Astrocyte (in vitro differentiated cells and primary cell): ENCODE measurements around the gene SIN3B. TPM values are rescaled to one million over a fixed set of nuclear protein-coding genes. Genes with fewer than 3 reads are reported as not detected.

Experiments
- DNase-seq: peaks from one replicate; pipeline ENCODE4 v3.0.0-alpha.2; 2010; ENCODE audit warnings: low read depth
- FAIRE-seq: peaks from 2 replicates; lab custom pipeline; 2011; peaks lifted over from hg19 to GRCh38; lab: Jason Lieb, UNC
- H2AFZ ChIP-seq: 2 replicates; pipeline ENCODE4 v1.6.0; 2012; ENCODE audit warnings: low read depth, low read length, inconsistent platforms
- H3K27ac ChIP-seq: 2 replicates; pipeline ENCODE4 v1.5.1; 2011; ENCODE audit warnings: low read depth, low read length, inconsistent platforms
- H3K27me3 ChIP-seq: 2 replicates; pipeline ENCODE4 v1.6.0; 2011; ENCODE audit warnings: low read length, inconsistent platforms; ENCODE audit not compliant: insufficient read depth
- H3K36me3 ChIP-seq: 2 replicates; pipeline ENCODE4 v1.5.1; 2011; ENCODE audit warnings: low read length, inconsistent platforms; ENCODE audit not compliant: insufficient read depth
- H3K4me1 ChIP-seq: 2 replicates; pipeline ENCODE4 v1.5.1; 2011; ENCODE audit warnings: low read length, inconsistent platforms; ENCODE audit not compliant: insufficient read depth
- H3K4me2 ChIP-seq: 2 replicates; pipeline ENCODE4 v1.6.0; 2012; ENCODE audit warnings: low read length, inconsistent platforms
- H3K4me3 ChIP-seq: 2 replicates; pipeline ENCODE4 v1.5.1; 2011; ENCODE audit warnings: low read depth, mild to moderate bottlenecking, low read length, inconsistent platforms; ENCODE audit not compliant: insufficient read depth
- H3K79me2 ChIP-seq: 2 replicates; pipeline ENCODE4 v1.6.0; 2012; ENCODE audit warnings: mild to moderate bottlenecking, low read length, inconsistent platforms; ENCODE audit not compliant: insufficient read depth
- H3K9ac ChIP-seq: 2 replicates; pipeline ENCODE4 v1.6.0; 2012; ENCODE audit warnings: mild to moderate bottlenecking, low read length, inconsistent platforms
- H3K9me3 ChIP-seq: 2 replicates; pipeline ENCODE4 v1.5.1; 2012; ENCODE audit warnings: low read depth, mild to moderate bottlenecking, low read length, inconsistent platforms; ENCODE audit not compliant: insufficient read depth
- H4K20me1 ChIP-seq: 2 replicates; pipeline ENCODE4 v1.6.0; 2012; ENCODE audit warnings: low read length, inconsistent platforms; ENCODE audit not compliant: insufficient read depth
- H3K27ac Mint-ChIP-seq: one replicate; pipeline ENCODE4 v1.8.0; 2021; ENCODE audit warnings: mild to moderate bottlenecking, mixed read lengths; ENCODE audit not compliant: unreplicated experiment
- H3K27me3 Mint-ChIP-seq: one replicate; pipeline ENCODE4 v1.8.0; 2021; ENCODE audit warnings: low read depth, mixed read lengths; ENCODE audit not compliant: unreplicated experiment
- H3K36me3 Mint-ChIP-seq: one replicate; pipeline ENCODE4 v1.8.0; 2021; ENCODE audit warnings: low read depth, mixed read lengths; ENCODE audit not compliant: unreplicated experiment
- H3K4me1 Mint-ChIP-seq: one replicate; pipeline ENCODE4 v1.8.0; 2021; ENCODE audit warnings: low read depth, mixed read lengths; ENCODE audit not compliant: unreplicated experiment
- H3K4me3 Mint-ChIP-seq: one replicate; pipeline ENCODE4 v1.8.0; 2021; ENCODE audit warnings: mild to moderate bottlenecking, moderate library complexity, mixed read lengths; ENCODE audit not compliant: unreplicated experiment
- H3K9me3 Mint-ChIP-seq: one replicate; pipeline ENCODE4 v1.8.0; 2021; ENCODE audit warnings: mild to moderate bottlenecking, mixed read lengths; ENCODE audit not compliant: unreplicated experiment
- CTCF ChIP-seq: IDR thresholded peaks from 2 replicates; pipeline ENCODE4 v1.5.1; 2011; ENCODE audit warnings: low read depth, mild to moderate bottlenecking, inconsistent platforms, low read length, moderate library complexity; ENCODE audit not compliant: insufficient read depth
- EZH2 ChIP-seq: IDR thresholded peaks from 2 replicates; pipeline ENCODE4 v1.6.1; 2012; ENCODE audit warnings: mild to moderate bottlenecking, low read length, inconsistent platforms; ENCODE audit not compliant: insufficient read depth
- total RNA-seq: library from RNA; stranded (reverse); gene quantifications from 2 replicates; pipeline ENCODE4 v1.2.1, GENCODE V29; 2021

The SIN3B gene
- total RNA-seq, 1 donor from 2014 or later: 86.1 TPM

GRCh38 chr19:16875584-16876555 is 46.7 kb downstream of the SIN3B start:
- no peak overlapping the region for H3K4me3 Mint-ChIP-seq
- peak overlapping the region; percentile 34 for H3K27ac Mint-ChIP-seq
- Histone ChIP-seq H3K4me2 (no peak overlapping the region), H2AFZ (no peak overlapping the region), H3K4me3 (no peak overlapping the region), H3K27ac (no peak overlapping the region), H4K20me1 (peaks cover 70% of the 10 kb centered on the region), H3K9ac (no peak overlapping the region), H3K36me3 (peaks cover 9% of the 10 kb centered on the region), H3K79me2 (peaks cover 29% of the 10 kb centered on the region), H3K9me3 (no peaks in the 10 kb centered on the region), H3K4me1 (peaks cover 14% of the 10 kb centered on the region), H3K27me3 (no peaks in the 10 kb centered on the region)
- FAIRE-seq (no peak), DNase-seq (no peak)
- no peaks in the 10 kb centered on the region for H3K27me3 Mint-ChIP-seq
- peaks cover 10% of the 10 kb centered on the region for H3K4me1 Mint-ChIP-seq
- peaks cover 48% of the 10 kb centered on the region for H3K36me3 Mint-ChIP-seq
- no peak for TF ChIP-seq CTCF
- TF ChIP-seq EZH2: no peak
- H3K9me3 Mint-ChIP-seq: peaks cover 12% of the 10 kb centered on the region

GRCh38 chr19:16876904-16877361 is 47.7 kb downstream of the SIN3B start:
- Mint-ChIP-seq H3K27ac (no peak overlapping the region), H3K4me1 (peaks cover 10% of the 10 kb centered on the region), H3K36me3 (peaks cover 50% of the 10 kb centered on the region), H3K9me3 (peaks cover 14% of the 10 kb centered on the region), H3K27me3 (no peaks in the 10 kb centered on the region), H3K4me3 (no peak overlapping the region)
- H3K4me2 ChIP-seq: peak overlapping the region; percentile 11
- H3K9me3 ChIP-seq: peaks cover 3% of the 10 kb centered on the region
- TF ChIP-seq CTCF: no peak
- TF ChIP-seq EZH2: no peak
- H3K79me2 ChIP-seq: peaks cover 29% of the 10 kb centered on the region
- H3K27me3 ChIP-seq: no peaks in the 10 kb centered on the region
- no peak overlapping the region for H3K4me3 ChIP-seq
- DNase-seq: peak; percentile 84
- peaks cover 14% of the 10 kb centered on the region for H3K4me1 ChIP-seq
- no peak overlapping the region for H3K27ac ChIP-seq
- H3K36me3 ChIP-seq: peaks cover 3% of the 10 kb centered on the region
- no peak for FAIRE-seq
- H2AFZ ChIP-seq: no peak overlapping the region
- peaks cover 63% of the 10 kb centered on the region for H4K20me1 ChIP-seq
- no peak overlapping the region for H3K9ac ChIP-seq

- peaks cover 4% of the 10 kb centered on the region for H3K9me3 ChIP-seq
- no peaks in the 10 kb centered on the region for H3K27me3 ChIP-seq
- peaks cover 29% of the 10 kb centered on the region for H3K79me2 ChIP-seq
- Mint-ChIP-seq H3K4me3 (no peak overlapping the region), H3K27ac (no peak overlapping the region), H3K4me1 (peaks cover 10% of the 10 kb centered on the region), H3K9me3 (peaks cover 18% of the 10 kb centered on the region), H3K27me3 (no peaks in the 10 kb centered on the region), H3K36me3 (peaks cover 51% of the 10 kb centered on the region)
- DNase-seq (peak; percentile 11), FAIRE-seq (no peak)
- peaks cover 2% of the 10 kb centered on the region for H3K36me3 ChIP-seq
- no peak overlapping the region for H3K27ac ChIP-seq
- H3K9ac ChIP-seq: no peak overlapping the region
- no peak overlapping the region for H2AFZ ChIP-seq
- peaks cover 57% of the 10 kb centered on the region for H4K20me1 ChIP-seq
- H3K4me1 ChIP-seq: peaks cover 14% of the 10 kb centered on the region
- no peak overlapping the region for H3K4me3 ChIP-seq
- TF ChIP-seq EZH2 (no peak), CTCF (no peak)
- H3K4me2 ChIP-seq: no peak overlapping the region
These were observed 48.4 kb downstream of the SIN3B start for GRCh38 chr19:16877581-16877980.
